Measurements from ENCODE around the gene SLC7A5.
"Not testable (repeated sequence)": the region's sequence is repeated elsewhere in the genome, so short reads cannot be mapped to it uniquely, and the experiment has no call there.

The SLC7A5 gene

DNA sequence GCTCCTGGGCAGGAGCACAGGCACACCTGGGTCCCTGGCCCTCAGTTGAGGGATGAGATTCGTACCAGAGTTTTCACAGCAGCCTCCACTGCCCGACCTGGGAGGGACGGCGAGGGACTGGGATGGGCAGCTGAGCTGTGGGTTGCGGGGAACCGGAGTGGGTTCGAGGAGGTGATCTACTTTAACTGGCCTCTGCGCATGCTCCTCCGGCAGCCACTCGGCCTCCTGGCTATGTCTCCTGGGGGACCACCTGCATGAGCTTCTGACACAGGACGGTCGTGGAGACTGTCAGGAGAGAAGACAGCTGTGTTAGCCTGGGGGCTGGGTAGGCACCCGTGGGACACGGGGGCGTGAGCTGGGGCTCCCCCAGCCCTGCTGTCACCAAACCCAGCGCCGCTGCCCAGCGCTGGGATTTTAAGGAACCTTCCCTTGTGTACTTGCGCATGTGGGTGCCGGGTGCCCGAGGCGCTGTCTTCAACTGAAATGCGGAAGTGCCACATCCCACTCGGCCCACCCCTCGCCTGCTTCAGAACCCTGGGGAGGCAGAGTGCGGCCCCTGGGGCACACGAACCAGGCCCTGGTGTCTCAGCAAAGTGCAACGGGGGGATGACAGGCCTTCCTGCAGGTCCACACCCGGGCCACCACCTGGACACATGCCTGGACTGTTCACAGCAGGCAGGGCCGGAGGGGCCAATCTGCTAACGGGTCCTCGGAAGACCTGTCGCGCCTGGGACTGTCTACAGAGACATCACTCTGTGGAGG, 36.4 kb downstream of the SLC7A5 start:
- H3K27ac ChIP-seq (ENCODE audit: low read length): no peak overlapping the region
- H3K36me3 ChIP-seq (ENCODE audit: control insufficient read depth, low read depth, low read length): peaks cover 55% of the 10 kb centered on the region
- no peak overlapping the region for H3K4me3 ChIP-seq (ENCODE audit: low read length)
- peaks cover 18% of the 10 kb centered on the region for H3K4me1 ChIP-seq (ENCODE audit: control insufficient read depth, low read depth, low read length)
- no peaks in the 10 kb centered on the region for H3K27me3 ChIP-seq (ENCODE audit: control insufficient read depth, insufficient read depth, low read length)
- no peak overlapping the region for H3K9ac ChIP-seq (ENCODE audit: low read length)
- H3K9me3 ChIP-seq (ENCODE audit: control insufficient read depth, low read depth, low read length): no peaks in the 10 kb centered on the region

DNA sequence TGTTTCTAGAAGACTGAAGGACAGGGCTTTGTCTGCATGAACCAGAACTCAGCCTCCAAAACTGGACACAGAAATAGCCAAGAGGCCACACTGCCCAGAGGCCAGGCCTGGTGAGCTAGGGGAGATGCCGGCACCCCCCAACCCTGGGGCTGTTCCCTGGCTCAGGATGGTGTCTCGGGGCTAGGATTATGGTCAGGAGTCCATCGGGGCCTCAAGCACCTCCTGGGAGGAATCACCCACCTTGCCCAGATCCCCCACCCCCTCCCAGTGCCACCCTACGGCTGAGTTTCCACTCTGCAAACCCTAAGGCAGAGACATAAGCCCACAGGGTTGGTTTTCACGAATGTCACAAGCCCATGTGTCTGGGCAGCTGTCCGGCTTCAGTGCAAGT, 37.2 kb downstream of the SLC7A5 start:
- no peak overlapping the region for H3K27ac ChIP-seq (ENCODE audit: low read length)
- H3K9ac ChIP-seq (ENCODE audit: low read length): no peak overlapping the region
- no peaks in the 10 kb centered on the region for H3K9me3 ChIP-seq (ENCODE audit: control insufficient read depth, low read depth, low read length)
- peaks cover 48% of the 10 kb centered on the region for H3K36me3 ChIP-seq (ENCODE audit: control insufficient read depth, low read depth, low read length)
- H3K27me3 ChIP-seq (ENCODE audit: control insufficient read depth, insufficient read depth, low read length): no peaks in the 10 kb centered on the region
- peaks cover 18% of the 10 kb centered on the region for H3K4me1 ChIP-seq (ENCODE audit: control insufficient read depth, low read depth, low read length)
- no peak overlapping the region for H3K4me3 ChIP-seq (ENCODE audit: low read length)

DNA sequence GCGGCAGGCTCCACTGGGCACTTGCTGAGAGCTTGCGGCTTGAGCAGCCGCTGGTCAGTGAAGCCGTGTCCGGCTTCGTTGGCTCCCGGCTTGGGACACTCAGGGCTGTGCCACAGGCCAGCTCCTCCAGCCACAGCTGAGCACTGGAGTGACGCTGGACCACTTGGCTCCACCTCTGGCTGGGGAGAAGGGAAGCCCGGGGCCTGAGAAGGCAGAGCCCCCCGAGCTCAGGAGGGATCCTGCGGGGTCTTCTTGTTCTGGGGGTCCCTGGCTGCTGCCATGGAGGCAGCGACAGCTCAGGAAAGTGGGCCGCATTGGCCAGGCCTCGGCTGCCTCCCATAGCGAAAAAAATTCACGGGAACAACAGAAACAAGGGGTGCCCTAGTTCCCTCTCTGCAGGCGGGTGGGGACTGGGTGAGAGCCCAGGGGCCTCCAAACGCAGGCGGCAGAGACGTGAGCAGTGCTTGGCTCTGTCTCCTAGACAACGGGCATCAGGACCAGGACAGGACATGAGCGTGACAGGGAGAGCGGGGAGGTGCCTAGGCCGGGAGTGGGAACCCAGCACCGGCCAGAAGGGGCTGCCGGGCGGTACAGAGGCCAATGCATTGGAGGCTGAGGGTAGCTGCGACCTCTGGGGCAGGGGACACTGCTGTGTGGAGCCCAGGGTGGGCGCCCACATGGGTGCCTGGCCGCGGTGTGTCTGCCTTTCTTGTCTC, 37.7 kb downstream of the SLC7A5 start:
- no peak overlapping the region for H3K4me3 ChIP-seq (ENCODE audit: low read length)
- no peak overlapping the region for H3K9ac ChIP-seq (ENCODE audit: low read length)
- peaks cover 18% of the 10 kb centered on the region for H3K4me1 ChIP-seq (ENCODE audit: control insufficient read depth, low read depth, low read length)
- no peak overlapping the region for H3K27ac ChIP-seq (ENCODE audit: low read length)
- H3K9me3 ChIP-seq (ENCODE audit: control insufficient read depth, low read depth, low read length): no peaks in the 10 kb centered on the region
- peaks cover 42% of the 10 kb centered on the region for H3K36me3 ChIP-seq (ENCODE audit: control insufficient read depth, low read depth, low read length)
- H3K27me3 ChIP-seq (ENCODE audit: control insufficient read depth, insufficient read depth, low read length): no peaks in the 10 kb centered on the region

GRCh38 chr16:87830673-87831420, 38.5 kb downstream of the SLC7A5 start:
- Histone ChIP-seq H3K4me1 (ENCODE audit: control insufficient read depth, low read depth, low read length) (peaks cover 18% of the 10 kb centered on the region), H3K27me3 (ENCODE audit: control insufficient read depth, insufficient read depth, low read length) (no peaks in the 10 kb centered on the region), H3K4me3 (ENCODE audit: low read length) (no peak overlapping the region), H3K9ac (ENCODE audit: low read length) (no peak overlapping the region), H3K27ac (ENCODE audit: low read length) (no peak overlapping the region), H3K36me3 (ENCODE audit: control insufficient read depth, low read depth, low read length) (peaks cover 35% of the 10 kb centered on the region), H3K9me3 (ENCODE audit: control insufficient read depth, low read depth, low read length) (no peaks in the 10 kb centered on the region)

GRCh38 chr16:87829988-87830672, 39.2 kb downstream of the SLC7A5 start:
- peaks cover 23% of the 10 kb centered on the region for H3K4me1 ChIP-seq (ENCODE audit: control insufficient read depth, low read depth, low read length)
- no peak overlapping the region for H3K9ac ChIP-seq (ENCODE audit: low read length)
- peaks cover 33% of the 10 kb centered on the region for H3K36me3 ChIP-seq (ENCODE audit: control insufficient read depth, low read depth, low read length)

GRCh38 chr16:87829622-87829980, 39.7 kb downstream of the SLC7A5 start:
- H3K9me3 ChIP-seq (ENCODE audit: control insufficient read depth, low read depth, low read length): no peaks in the 10 kb centered on the region
- no peak overlapping the region for H3K9ac ChIP-seq (ENCODE audit: low read length)
- peaks cover 31% of the 10 kb centered on the region for H3K36me3 ChIP-seq (ENCODE audit: control insufficient read depth, low read depth, low read length)
- H3K4me1 ChIP-seq (ENCODE audit: control insufficient read depth, low read depth, low read length): peaks cover 28% of the 10 kb centered on the region
- H3K4me3 ChIP-seq (ENCODE audit: low read length): no peak overlapping the region
- no peaks in the 10 kb centered on the region for H3K27me3 ChIP-seq (ENCODE audit: control insufficient read depth, insufficient read depth, low read length)
- no peak overlapping the region for H3K27ac ChIP-seq (ENCODE audit: low read length)

More at GRCh38 chr16:87829988-87830672, 39.2 kb downstream of the SLC7A5 start:
- Histone ChIP-seq H3K4me3 (ENCODE audit: low read length) (no peak overlapping the region), H3K9me3 (ENCODE audit: control insufficient read depth, low read depth, low read length) (no peaks in the 10 kb centered on the region), H3K27ac (ENCODE audit: low read length) (no peak overlapping the region), H3K27me3 (ENCODE audit: control insufficient read depth, insufficient read depth, low read length) (no peaks in the 10 kb centered on the region)

DNA sequence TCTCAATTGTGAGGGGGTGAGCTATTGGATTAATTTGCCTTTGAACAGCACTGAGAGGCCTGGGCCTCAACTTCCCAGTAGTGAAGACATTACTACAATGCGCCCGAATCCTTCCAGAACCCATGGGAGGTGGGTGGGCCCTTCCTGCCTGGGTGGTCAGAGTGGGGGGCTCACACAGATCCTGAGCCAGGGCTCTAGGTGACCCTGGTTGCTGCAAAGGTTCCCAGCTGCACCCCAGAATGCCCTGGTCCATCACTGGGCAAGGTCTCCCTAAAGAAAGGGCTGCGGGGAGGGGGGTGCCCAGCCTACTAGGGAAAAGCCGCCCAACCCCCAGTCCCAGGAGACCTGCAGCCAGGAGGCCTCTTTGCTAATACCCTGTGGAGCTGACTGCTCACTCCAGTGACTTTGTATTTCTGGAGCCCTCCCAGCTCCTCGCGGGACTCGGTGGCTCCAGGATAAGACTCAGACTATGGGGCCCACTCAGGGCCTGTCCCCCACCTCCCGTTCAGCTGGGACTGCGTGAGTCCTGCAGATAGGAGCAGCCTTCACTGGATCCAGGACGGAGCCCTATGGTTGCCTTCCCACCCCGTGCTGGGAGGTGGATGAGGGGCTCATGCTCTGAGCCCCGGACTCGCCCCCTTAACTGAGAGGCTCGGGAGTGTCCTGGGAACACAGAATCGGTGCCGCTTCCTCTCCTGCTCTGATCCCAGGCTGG, 40.2 kb downstream of the SLC7A5 start:
- Histone ChIP-seq H3K9ac (ENCODE audit: low read length) (no peak overlapping the region), H3K4me1 (ENCODE audit: control insufficient read depth, low read depth, low read length) (peaks cover 32% of the 10 kb centered on the region), H3K27me3 (ENCODE audit: control insufficient read depth, insufficient read depth, low read length) (no peaks in the 10 kb centered on the region), H3K27ac (ENCODE audit: low read length) (no peak overlapping the region), H3K4me3 (ENCODE audit: low read length) (no peak overlapping the region), H3K36me3 (ENCODE audit: control insufficient read depth, low read depth, low read length) (peaks cover 25% of the 10 kb centered on the region), H3K9me3 (ENCODE audit: control insufficient read depth, low read depth, low read length) (no peaks in the 10 kb centered on the region)

GRCh38 chr16:87828071-87828906, 41.0 kb downstream of the SLC7A5 start:
- no peak overlapping the region for H3K4me3 ChIP-seq (ENCODE audit: low read length)
- H3K4me1 ChIP-seq (ENCODE audit: control insufficient read depth, low read depth, low read length): peaks cover 39% of the 10 kb centered on the region
- peaks cover 19% of the 10 kb centered on the region for H3K36me3 ChIP-seq (ENCODE audit: control insufficient read depth, low read depth, low read length)
- no peaks in the 10 kb centered on the region for H3K9me3 ChIP-seq (ENCODE audit: control insufficient read depth, low read depth, low read length)
- no peak overlapping the region for H3K27ac ChIP-seq (ENCODE audit: low read length)
- no peak overlapping the region for H3K9ac ChIP-seq (ENCODE audit: low read length)
- no peaks in the 10 kb centered on the region for H3K27me3 ChIP-seq (ENCODE audit: control insufficient read depth, insufficient read depth, low read length)

GRCh38 chr16:87827588-87827915, 41.8 kb downstream of the SLC7A5 start:
- H3K9ac ChIP-seq (ENCODE audit: low read length); H3K27me3 ChIP-seq (ENCODE audit: control insufficient read depth, insufficient read depth, low read length); H3K4me3 ChIP-seq (ENCODE audit: low read length); H3K27ac ChIP-seq (ENCODE audit: low read length); H3K9me3 ChIP-seq (ENCODE audit: control insufficient read depth, low read depth, low read length): not testable (repeated sequence)
- peaks cover 12% of the 10 kb centered on the region for H3K36me3 ChIP-seq (ENCODE audit: control insufficient read depth, low read depth, low read length)
- H3K4me1 ChIP-seq (ENCODE audit: control insufficient read depth, low read depth, low read length): peaks cover 47% of the 10 kb centered on the region

GRCh38 chr16:87826798-87827587, 42.3 kb downstream of the SLC7A5 start:
- Histone ChIP-seq H3K36me3 (ENCODE audit: control insufficient read depth, low read depth, low read length) (peaks cover 8% of the 10 kb centered on the region), H3K9me3 (ENCODE audit: control insufficient read depth, low read depth, low read length) (no peaks in the 10 kb centered on the region), H3K9ac (ENCODE audit: low read length) (no peak overlapping the region), H3K27ac (ENCODE audit: low read length) (no peak overlapping the region), H3K4me1 (ENCODE audit: control insufficient read depth, low read depth, low read length) (peaks cover 52% of the 10 kb centered on the region), H3K27me3 (ENCODE audit: control insufficient read depth, insufficient read depth, low read length) (peaks cover 6% of the 10 kb centered on the region), H3K4me3 (ENCODE audit: low read length) (no peak overlapping the region)
